ENCODE measurements around the gene TMC1.

Gene TMC1

GRCh38 chr9:72524820-72525540, 3.6 kb downstream of the TMC1 start:
- TF ChIP-seq FOXM1 (IDR thresholded peaks at IDR 0.05; ENCODE audit: borderline replicate concordance, low read depth), result no peak
- TF ChIP-seq CEBPB (IDR thresholded peaks at IDR 0.05), result no peak
- TF ChIP-seq TCF12 (IDR thresholded peaks at IDR 0.05; ENCODE audit: low read depth), result no peak
- TF ChIP-seq TEAD4 (IDR thresholded peaks at IDR 0.05), result 0 out of 2 replicates have a peak, but pooled peaks have one; percentile 46
- no peak for TF ChIP-seq EGR1 (IDR thresholded peaks at IDR 0.05)
- TF ChIP-seq ZBTB7A (IDR thresholded peaks at IDR 0.05; ENCODE audit: low read depth), result no peak

GRCh38 chr9:72526901-72527800, 5.7 kb downstream of the TMC1 start:
- TF ChIP-seq EP300 (IDR thresholded peaks at IDR 0.05; ENCODE audit: borderline replicate concordance) (no peak), FOXM1 (IDR thresholded peaks at IDR 0.05; ENCODE audit: borderline replicate concordance, low read depth) (no peak), YY1 (IDR thresholded peaks at IDR 0.05; ENCODE audit: low read depth) (no peak), TCF12 (IDR thresholded peaks at IDR 0.05; ENCODE audit: low read depth) (no peak), RAD21 (IDR thresholded peaks at IDR 0.05; ENCODE audit: low read depth) (no peak), CREB1 (IDR thresholded peaks at IDR 0.05; ENCODE audit: low read depth) (no peak), TAF1 (IDR thresholded peaks at IDR 0.05; ENCODE audit: low read depth) (no peak), ZBTB7A (IDR thresholded peaks at IDR 0.05; ENCODE audit: low read depth) (no peak), TEAD4 (IDR thresholded peaks at IDR 0.05) (no peak), CEBPB (IDR thresholded peaks at IDR 0.05) (no peak), EGR1 (IDR thresholded peaks at IDR 0.05) (no peak)
- TF ChIP-seq, protein P1, sequence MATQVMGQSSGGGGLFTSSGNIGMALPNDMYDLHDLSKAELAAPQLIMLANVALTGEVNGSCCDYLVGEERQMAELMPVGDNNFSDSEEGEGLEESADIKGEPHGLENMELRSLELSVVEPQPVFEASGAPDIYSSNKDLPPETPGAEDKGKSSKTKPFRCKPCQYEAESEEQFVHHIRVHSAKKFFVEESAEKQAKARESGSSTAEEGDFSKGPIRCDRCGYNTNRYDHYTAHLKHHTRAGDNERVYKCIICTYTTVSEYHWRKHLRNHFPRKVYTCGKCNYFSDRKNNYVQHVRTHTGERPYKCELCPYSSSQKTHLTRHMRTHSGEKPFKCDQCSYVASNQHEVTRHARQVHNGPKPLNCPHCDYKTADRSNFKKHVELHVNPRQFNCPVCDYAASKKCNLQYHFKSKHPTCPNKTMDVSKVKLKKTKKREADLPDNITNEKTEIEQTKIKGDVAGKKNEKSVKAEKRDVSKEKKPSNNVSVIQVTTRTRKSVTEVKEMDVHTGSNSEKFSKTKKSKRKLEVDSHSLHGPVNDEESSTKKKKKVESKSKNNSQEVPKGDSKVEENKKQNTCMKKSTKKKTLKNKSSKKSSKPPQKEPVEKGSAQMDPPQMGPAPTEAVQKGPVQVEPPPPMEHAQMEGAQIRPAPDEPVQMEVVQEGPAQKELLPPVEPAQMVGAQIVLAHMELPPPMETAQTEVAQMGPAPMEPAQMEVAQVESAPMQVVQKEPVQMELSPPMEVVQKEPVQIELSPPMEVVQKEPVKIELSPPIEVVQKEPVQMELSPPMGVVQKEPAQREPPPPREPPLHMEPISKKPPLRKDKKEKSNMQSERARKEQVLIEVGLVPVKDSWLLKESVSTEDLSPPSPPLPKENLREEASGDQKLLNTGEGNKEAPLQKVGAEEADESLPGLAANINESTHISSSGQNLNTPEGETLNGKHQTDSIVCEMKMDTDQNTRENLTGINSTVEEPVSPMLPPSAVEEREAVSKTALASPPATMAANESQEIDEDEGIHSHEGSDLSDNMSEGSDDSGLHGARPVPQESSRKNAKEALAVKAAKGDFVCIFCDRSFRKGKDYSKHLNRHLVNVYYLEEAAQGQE (IDR thresholded peaks at IDR 0.05; ENCODE audit: low read depth), result no peak
- TF ChIP-seq, protein P2, sequence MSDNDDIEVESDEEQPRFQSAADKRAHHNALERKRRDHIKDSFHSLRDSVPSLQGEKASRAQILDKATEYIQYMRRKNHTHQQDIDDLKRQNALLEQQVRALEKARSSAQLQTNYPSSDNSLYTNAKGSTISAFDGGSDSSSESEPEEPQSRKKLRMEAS (IDR thresholded peaks at IDR 0.05), result no peak
- TF ChIP-seq, protein P3, sequence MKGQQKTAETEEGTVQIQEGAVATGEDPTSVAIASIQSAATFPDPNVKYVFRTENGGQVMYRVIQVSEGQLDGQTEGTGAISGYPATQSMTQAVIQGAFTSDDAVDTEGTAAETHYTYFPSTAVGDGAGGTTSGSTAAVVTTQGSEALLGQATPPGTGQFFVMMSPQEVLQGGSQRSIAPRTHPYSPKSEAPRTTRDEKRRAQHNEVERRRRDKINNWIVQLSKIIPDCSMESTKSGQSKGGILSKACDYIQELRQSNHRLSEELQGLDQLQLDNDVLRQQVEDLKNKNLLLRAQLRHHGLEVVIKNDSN (IDR thresholded peaks at IDR 0.05), result no peak

DNA sequence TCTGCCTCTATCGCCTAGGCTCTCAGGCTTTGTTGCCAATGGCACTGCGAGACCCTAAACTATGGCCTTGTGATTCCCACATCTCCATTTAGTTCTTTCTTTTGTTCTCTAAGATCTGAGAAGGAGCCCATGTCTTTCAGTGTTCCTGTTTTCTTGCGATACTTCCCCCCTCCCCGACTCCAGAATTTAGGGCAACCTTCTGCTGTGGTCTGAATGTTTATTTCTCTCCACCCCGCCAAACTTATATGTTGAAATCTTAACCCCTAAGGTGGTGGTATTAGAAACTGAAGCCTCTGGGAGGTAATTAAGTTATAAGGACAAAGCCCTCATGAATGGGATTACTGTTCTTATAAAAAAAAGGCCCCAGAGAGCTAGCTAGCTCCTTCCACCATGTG, 6.4 kb downstream of the TMC1 start:
- no peak for TF ChIP-seq TAF1 (IDR thresholded peaks at IDR 0.05; ENCODE audit: low read depth)
- no peak for TF ChIP-seq CEBPB (IDR thresholded peaks at IDR 0.05)
- no peak for TF ChIP-seq TEAD4 (IDR thresholded peaks at IDR 0.05)
- no peak for TF ChIP-seq YY1 (IDR thresholded peaks at IDR 0.05; ENCODE audit: low read depth)
- no peak for TF ChIP-seq EGR1 (IDR thresholded peaks at IDR 0.05)
- TF ChIP-seq RAD21 (IDR thresholded peaks at IDR 0.05; ENCODE audit: low read depth), result no peak
- TF ChIP-seq FOXM1 (IDR thresholded peaks at IDR 0.05; ENCODE audit: borderline replicate concordance, low read depth), result no peak
- no peak for TF ChIP-seq NFIC (IDR thresholded peaks at IDR 0.05)

DNA sequence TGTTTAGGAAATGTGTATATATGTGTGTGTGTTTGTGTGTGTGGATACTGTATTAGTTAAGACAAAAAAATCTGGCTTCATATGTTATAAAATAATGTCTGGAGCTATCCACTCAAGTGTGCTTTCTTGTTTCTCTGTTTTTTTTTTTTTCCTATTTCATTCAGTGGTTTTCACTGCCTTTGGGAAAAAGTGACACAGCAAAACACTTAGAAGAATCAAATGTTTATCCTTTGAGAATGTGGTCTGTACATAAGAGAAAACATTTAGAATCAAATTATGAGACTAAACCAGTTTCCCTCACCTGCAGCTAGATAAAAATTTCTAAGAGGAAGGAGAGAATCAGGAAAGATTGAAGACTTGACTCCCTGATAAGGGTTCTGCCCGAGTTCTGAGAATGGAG, 8.1 kb downstream of the TMC1 start:
- TF ChIP-seq, protein P1 (IDR thresholded peaks at IDR 0.05; ENCODE audit: low read depth), result no peak
- TF ChIP-seq RAD21 (IDR thresholded peaks at IDR 0.05; ENCODE audit: low read depth), result no peak

DNA sequence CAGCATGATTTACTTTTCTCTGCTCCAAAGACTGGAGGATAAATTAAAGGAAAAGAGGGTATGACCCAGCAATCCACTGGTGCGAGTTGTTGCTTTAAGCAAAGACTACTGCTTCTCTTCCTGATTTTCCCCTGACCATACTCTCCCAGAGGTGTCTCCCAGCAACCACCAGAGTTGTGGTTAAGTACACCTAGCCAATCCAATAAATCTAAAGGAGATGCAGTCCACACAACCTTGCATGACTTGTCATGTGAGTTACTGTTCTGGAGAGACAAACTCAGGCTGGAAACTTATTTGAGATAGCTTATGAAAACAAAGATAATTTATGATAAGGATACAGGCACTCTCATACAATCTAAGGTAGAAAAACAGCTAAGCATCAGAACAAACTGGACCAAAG, 11.9 kb downstream of the TMC1 start:
- no peak for TF ChIP-seq RAD21 (IDR thresholded peaks at IDR 0.05; ENCODE audit: low read depth)

DNA sequence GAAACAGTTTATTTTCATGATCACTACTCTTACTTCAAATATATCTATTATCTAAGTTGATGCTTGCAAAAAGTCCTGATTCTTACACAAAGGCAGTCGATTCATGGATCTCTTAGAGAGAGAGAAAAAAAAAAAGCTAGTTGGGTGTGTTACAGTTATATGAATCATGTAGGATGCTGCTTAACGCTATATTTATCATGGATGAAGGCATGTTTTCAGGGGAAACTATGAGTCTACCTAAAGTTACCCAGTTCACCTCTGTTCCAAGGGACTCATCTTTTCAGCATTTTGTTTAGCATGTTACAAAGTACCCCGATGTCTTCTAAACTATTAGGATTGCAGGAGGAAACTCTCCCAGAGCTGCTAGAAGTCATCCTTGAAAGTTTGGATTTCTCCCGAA, 13.5 kb downstream of the TMC1 start:
- TF ChIP-seq CREB1 (IDR thresholded peaks at IDR 0.05; ENCODE audit: low read depth) (no peak), EGR1 (IDR thresholded peaks at IDR 0.05) (no peak), ZBTB7A (IDR thresholded peaks at IDR 0.05; ENCODE audit: low read depth) (no peak), TEAD4 (IDR thresholded peaks at IDR 0.05) (no peak), NFIC (IDR thresholded peaks at IDR 0.05) (no peak), EP300 (IDR thresholded peaks at IDR 0.05; ENCODE audit: borderline replicate concordance) (no peak), FOXM1 (IDR thresholded peaks at IDR 0.05; ENCODE audit: borderline replicate concordance, low read depth) (no peak), TAF1 (IDR thresholded peaks at IDR 0.05; ENCODE audit: low read depth) (no peak)

Data from Ishikawa (cell line).